CD4-positive, alpha-beta memory T cell (primary cell): ENCODE results near the gene MYH7B. TPM values are rescaled to one million over a fixed set of nuclear protein-coding genes. Genes with fewer than 3 reads are reported as not detected.

Experiments used
- CTCF ChIA-PET: fragments of 350-600 bp; sonication (Branson Sonifier 250); formaldehyde crosslinking; loops from one replicate; lab custom pipeline; 2021; ENCODE audit warnings: inconsistent platforms; ENCODE audit not compliant: partially characterized antibody; lab: Charles Lee
- POLR2A ChIA-PET: fragments of 350-600 bp; sonication (Branson Sonifier 250); formaldehyde crosslinking; loops from one replicate; lab custom pipeline; 2021; ENCODE audit not compliant: partially characterized antibody; lab: Charles Lee
- DNase-seq, 5 donors: peaks; one replicate each; pipeline versions ENCODE4 v3.0.0 to v3.0.0-alpha.2; 2020 to 2022; ENCODE audit warnings: mixed read lengths in 1 of 5
- H3K27ac ChIP-seq: one replicate; pipeline ENCODE4 v1.7.0; 2013; ENCODE audit warnings: low read depth, low read length
- H3K27me3 ChIP-seq: 2 replicates; pipeline ENCODE4 v1.7.0; 2013; ENCODE audit warnings: mild to moderate bottlenecking, low read length, moderate library complexity; ENCODE audit not compliant: insufficient read depth
- H3K36me3 ChIP-seq: 2 replicates; pipeline ENCODE4 v1.7.0; 2013; ENCODE audit warnings: mild to moderate bottlenecking, low read length, moderate library complexity; ENCODE audit not compliant: insufficient read depth
- H3K4me1 ChIP-seq: 2 replicates; pipeline ENCODE4 v1.7.0; 2013; ENCODE audit warnings: mild to moderate bottlenecking, low read length, moderate library complexity; ENCODE audit not compliant: insufficient read depth
- H3K4me3 ChIP-seq, 2 donors: one replicate each; pipeline ENCODE4 v1.7.0; 2013; ENCODE audit warnings: low read length in 2 of 2, mild to moderate bottlenecking in 1 of 2
- H3K9me3 ChIP-seq, 2 donors: one replicate each; pipeline ENCODE4 v1.7.0; 2013; ENCODE audit warnings: low read length in 2 of 2, control low read depth in 1 of 2; ENCODE audit not compliant: control insufficient read depth in 1 of 2
- H3K27ac Mint-ChIP-seq, 7 donors: one replicate each; pipeline ENCODE4 v1.8.0; 2020 to 2021; ENCODE audit warnings: mixed read lengths in 7 of 7, mild to moderate bottlenecking in 6 of 7, inconsistent platforms in 3 of 7, moderate library complexity in 3 of 7
- H3K27me3 Mint-ChIP-seq, 2 donors: one replicate each; pipeline ENCODE4 v1.8.0; 2020 to 2021; ENCODE audit warnings: mixed read lengths in 2 of 2
- H3K36me3 Mint-ChIP-seq, 2 donors: one replicate each; pipeline ENCODE4 v1.8.0; 2020 to 2021; ENCODE audit warnings: mixed read lengths in 2 of 2, inconsistent platforms in 1 of 2, mild to moderate bottlenecking in 1 of 2
- H3K4me1 Mint-ChIP-seq, 4 donors: one replicate each; pipeline ENCODE4 v1.8.0; 2020 to 2021; ENCODE audit warnings: mixed read lengths in 4 of 4, mild to moderate bottlenecking in 1 of 4
- H3K4me3 Mint-ChIP-seq, 8 donors: one replicate each; pipeline ENCODE4 v1.8.0; 2020 to 2021; ENCODE audit warnings: mixed read lengths in 8 of 8, mild to moderate bottlenecking in 7 of 8, moderate library complexity in 6 of 8, inconsistent platforms in 3 of 8
- H3K9me3 Mint-ChIP-seq, 8 donors: one replicate each; pipeline ENCODE4 v1.8.0; 2020 to 2021; ENCODE audit warnings: mixed read lengths in 8 of 8, mild to moderate bottlenecking in 5 of 8, inconsistent platforms in 3 of 8, moderate library complexity in 1 of 8
- intact Hi-C: fragments of 100-400 bp; cut with micrococcal nuclease; formaldehyde crosslinking; loops from one replicate; pipeline ENCODE4 v1.15.1; 2023
- polyA plus RNA-seq, 2 donors: library from polyadenylated mRNA; unstranded; fragments of 300-500 nt; fragmentation: Illumina TruSeq; gene quantifications; one replicate each; pipeline ENCODE4 v1.2.3, GENCODE V29; 2021
- total RNA-seq, 2 experiments: library from RNA; stranded (reverse); gene quantifications; one replicate each; pipeline ENCODE4 v1.2.3, GENCODE V29; 2021

MYH7B gene
- total and polyA plus RNA-seq, 4 experiments from 2014 or later, result 0.32 to 0.47 (median 0.39) TPM; not detected in 1

GRCh38 chr20:34965051-34965450, 9.4 kb downstream of the MYH7B start:
- H3K4me3 ChIP-seq, result no peak overlapping the region
- Mint-ChIP-seq H3K4me1 (peaks cover 0 to 5% (median 2%) of the 10 kb centered on the region in 4 donors), H3K27ac (peak overlapping the region in 2 of 7 donors; percentile 18 to 52), H3K9me3 (no peaks in the 10 kb centered on the region), H3K27me3 (no peaks in the 10 kb centered on the region), H3K4me3 (no peak overlapping the region), H3K36me3 (no peaks in the 10 kb centered on the region)
- intact Hi-C loops, result no loop called here
- no peak for DNase-seq
- no peaks in the 10 kb centered on the region for H3K9me3 ChIP-seq
- no peak overlapping the region for H3K27ac ChIP-seq
- ChIA-PET CTCF (no interaction called here), POLR2A (no interaction called here)
- no peaks in the 10 kb centered on the region for H3K27me3 ChIP-seq
- H3K4me1 ChIP-seq, result no peaks in the 10 kb centered on the region
- H3K36me3 ChIP-seq, result no peaks in the 10 kb centered on the region

GRCh38 chr20:34967421-34967820, 11.8 kb downstream of the MYH7B start:
- H3K9me3 ChIP-seq, result no peaks in the 10 kb centered on the region
- POLR2A ChIA-PET, result no interaction called here
- no peaks in the 10 kb centered on the region for H3K4me1 ChIP-seq
- H3K9me3 Mint-ChIP-seq, result no peaks in the 10 kb centered on the region
- no peak overlapping the region for H3K27ac Mint-ChIP-seq
- CTCF ChIA-PET, result interaction anchor here (0.7 to 0.9 kb wide), 2 partner anchors 12 to 84 kb away, joined by 3 read pairs; partner anchors contain the start of genes GSS and MYH7B
- H3K27me3 Mint-ChIP-seq, result no peaks in the 10 kb centered on the region
- no peak overlapping the region for H3K4me3 ChIP-seq
- no peaks in the 10 kb centered on the region for H3K36me3 ChIP-seq
- H3K27me3 ChIP-seq, result no peaks in the 10 kb centered on the region
- no peaks in the 10 kb centered on the region for H3K4me1 Mint-ChIP-seq
- H3K27ac ChIP-seq, result no peak overlapping the region
- no peaks in the 10 kb centered on the region for H3K36me3 Mint-ChIP-seq
- H3K4me3 Mint-ChIP-seq, result no peak overlapping the region
- intact Hi-C loops, result no loop called here
- no peak for DNase-seq

- intact Hi-C loops, result no loop called here
- no peaks in the 10 kb centered on the region for H3K27me3 ChIP-seq
- H3K36me3 ChIP-seq, result no peaks in the 10 kb centered on the region
- no peaks in the 10 kb centered on the region for H3K36me3 Mint-ChIP-seq
- no peak overlapping the region for H3K27ac ChIP-seq
- no peak overlapping the region for H3K27ac Mint-ChIP-seq
- no peaks in the 10 kb centered on the region for H3K4me1 Mint-ChIP-seq
- no peaks in the 10 kb centered on the region for H3K27me3 Mint-ChIP-seq
- no peak overlapping the region for H3K4me3 Mint-ChIP-seq
- no peaks in the 10 kb centered on the region for H3K9me3 Mint-ChIP-seq
- CTCF ChIA-PET, result interaction anchor here (0.7 kb wide), 1 partner anchor 85 kb away, joined by 3 read pairs; no protein-coding TSS in a partner anchor
- H3K4me1 ChIP-seq, result no peaks in the 10 kb centered on the region
- H3K4me3 ChIP-seq, result no peak overlapping the region
- no peak for DNase-seq
- no peaks in the 10 kb centered on the region for H3K9me3 ChIP-seq
- POLR2A ChIA-PET, result no interaction called here
These were observed 12.5 kb downstream of the MYH7B start for GRCh38 chr20:34968042-34968775.

- Mint-ChIP-seq H3K4me3 (no peak overlapping the region), H3K27ac (no peak overlapping the region), H3K9me3 (no peaks in the 10 kb centered on the region), H3K27me3 (peaks cover 0 to 1% of the 10 kb centered on the region in 2 donors), H3K4me1 (no peaks in the 10 kb centered on the region), H3K36me3 (no peaks in the 10 kb centered on the region)
- Histone ChIP-seq H3K27ac (no peak overlapping the region), H3K27me3 (no peaks in the 10 kb centered on the region), H3K4me3 (no peak overlapping the region), H3K36me3 (no peaks in the 10 kb centered on the region), H3K4me1 (no peaks in the 10 kb centered on the region), H3K9me3 (no peaks in the 10 kb centered on the region)
- ChIA-PET CTCF (no interaction called here), POLR2A (no interaction called here)
- intact Hi-C loops, result no loop called here
- DNase-seq, result no peak
These were observed 14.6 kb downstream of the MYH7B start for GRCh38 chr20:34970193-34970840.

GRCh38 chr20:34970846-34971560, 15.3 kb downstream of the MYH7B start:
- no peaks in the 10 kb centered on the region for H3K4me1 Mint-ChIP-seq
- H3K27me3 Mint-ChIP-seq, result peaks cover 0 to 1% of the 10 kb centered on the region in 2 donors
- intact Hi-C loops, result no loop called here
- no peaks in the 10 kb centered on the region for H3K36me3 Mint-ChIP-seq
- no peaks in the 10 kb centered on the region for H3K9me3 Mint-ChIP-seq
- Histone ChIP-seq H3K9me3 (no peaks in the 10 kb centered on the region), H3K4me3 (no peak overlapping the region), H3K4me1 (no peaks in the 10 kb centered on the region), H3K36me3 (no peaks in the 10 kb centered on the region), H3K27me3 (no peaks in the 10 kb centered on the region), H3K27ac (no peak overlapping the region)
- DNase-seq, result no peak
- no peak overlapping the region for H3K4me3 Mint-ChIP-seq
- no peak overlapping the region for H3K27ac Mint-ChIP-seq
- ChIA-PET CTCF (no interaction called here), POLR2A (no interaction called here)

GRCh38 chr20:34971561-34972235, 16.0 kb downstream of the MYH7B start:
- ChIA-PET POLR2A (no interaction called here), CTCF (no interaction called here)
- intact Hi-C loops, result no loop called here
- Mint-ChIP-seq H3K4me3 (no peak overlapping the region), H3K9me3 (no peaks in the 10 kb centered on the region), H3K27ac (peak overlapping the region in 1 of 7 donors; percentile 54), H3K27me3 (peaks cover 0 to 1% of the 10 kb centered on the region in 2 donors), H3K4me1 (no peaks in the 10 kb centered on the region), H3K36me3 (no peaks in the 10 kb centered on the region)
- no peak overlapping the region for H3K27ac ChIP-seq
- no peaks in the 10 kb centered on the region for H3K9me3 ChIP-seq
- no peaks in the 10 kb centered on the region for H3K27me3 ChIP-seq
- no peaks in the 10 kb centered on the region for H3K4me1 ChIP-seq
- no peak overlapping the region for H3K4me3 ChIP-seq
- no peak for DNase-seq
- no peaks in the 10 kb centered on the region for H3K36me3 ChIP-seq

GRCh38 chr20:34974246-34974645, 18.6 kb downstream of the MYH7B start:
- Mint-ChIP-seq H3K27ac (no peak overlapping the region), H3K4me3 (no peak overlapping the region), H3K9me3 (no peaks in the 10 kb centered on the region), H3K4me1 (no peaks in the 10 kb centered on the region), H3K27me3 (peaks cover 6 to 13% of the 10 kb centered on the region in 2 donors), H3K36me3 (no peaks in the 10 kb centered on the region)
- DNase-seq, result no peak
- H3K27me3 ChIP-seq, result no peaks in the 10 kb centered on the region
- ChIA-PET POLR2A (no interaction called here), CTCF (no interaction called here)
- intact Hi-C loops, result no loop called here
- no peak overlapping the region for H3K27ac ChIP-seq
- H3K9me3 ChIP-seq, result no peaks in the 10 kb centered on the region
- no peaks in the 10 kb centered on the region for H3K36me3 ChIP-seq
- no peak overlapping the region for H3K4me3 ChIP-seq
- H3K4me1 ChIP-seq, result no peaks in the 10 kb centered on the region
